IMR-90 (cell line): ENCODE results near the gene GALNT7.

Source experiments
- BHLHE40 ChIP-seq: fragments of 150-350 bp; IDR thresholded peaks from 2 replicates; pipeline ENCODE4 v1.6.1; 2016; ENCODE audit warnings: mild to moderate bottlenecking, low read depth, low read length
- CEBPB ChIP-seq: IDR thresholded peaks from 2 replicates; pipeline ENCODE4 v1.6.1; 2012; ENCODE audit warnings: low read depth, low read length, improper control_type of control experiment
- CTCF ChIP-seq: conservative IDR thresholded peaks from 2 replicates; pipeline ENCODE4 v1.5.1; 2012; ENCODE audit warnings: mild to moderate bottlenecking, low read depth, low read length, improper control_type of control experiment
- POLR2A ChIP-seq: IDR thresholded peaks from 2 replicates; pipeline ENCODE4 v1.6.1; 2012; ENCODE audit warnings: mild to moderate bottlenecking, low read depth, low read length
- RAD21 ChIP-seq: IDR thresholded peaks from 2 replicates; pipeline ENCODE4 v1.6.1; 2012; ENCODE audit warnings: low read length, improper control_type of control experiment
- TF ChIP-seq, protein P1 (sequence below): fragments of 150-350 bp; IDR thresholded peaks from 2 replicates; pipeline ENCODE4 v1.6.1; 2017; ENCODE audit warnings: mild to moderate bottlenecking, antibody characterized with exemption, low read length, low read depth

- TF ChIP-seq CTCF (no peak), POLR2A (no peak), RAD21 (no peak), BHLHE40 (no peak), CEBPB (no peak)
- TF ChIP-seq, protein P1, sequence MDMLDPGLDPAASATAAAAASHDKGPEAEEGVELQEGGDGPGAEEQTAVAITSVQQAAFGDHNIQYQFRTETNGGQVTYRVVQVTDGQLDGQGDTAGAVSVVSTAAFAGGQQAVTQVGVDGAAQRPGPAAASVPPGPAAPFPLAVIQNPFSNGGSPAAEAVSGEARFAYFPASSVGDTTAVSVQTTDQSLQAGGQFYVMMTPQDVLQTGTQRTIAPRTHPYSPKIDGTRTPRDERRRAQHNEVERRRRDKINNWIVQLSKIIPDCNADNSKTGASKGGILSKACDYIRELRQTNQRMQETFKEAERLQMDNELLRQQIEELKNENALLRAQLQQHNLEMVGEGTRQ: no peak
These were observed 37.9 kb upstream of the GALNT7 start for GRCh38 chr4:173130687-173131086.
